Peyer's patch (tissue), 4 donors: Measurements from ENCODE around the gene ZNF205. TPM values are rescaled to one million over a fixed set of nuclear protein-coding genes. Genes with fewer than 3 reads are reported as not detected.

ENCODE experiments used
- DNase-seq, 3 donors: peaks; one replicate each; pipeline ENCODE4 v3.0.0-alpha.2; 2017 to 2019
- H3K27ac ChIP-seq, 4 donors: fragments of 200-600 bp; sonication (generic); one replicate each; pipeline ENCODE4 v1.5.1; 2016 to 2019
- H3K27me3 ChIP-seq, 2 donors: fragments of 200-600 bp; sonication (generic); one replicate each; pipeline ENCODE4 v1.5.1; 2019
- H3K36me3 ChIP-seq, 3 donors: fragments of 200-600 bp; sonication (generic); one replicate each; pipeline ENCODE4 v1.5.1; 2016 to 2019
- H3K4me1 ChIP-seq, 4 donors: fragments of 200-600 bp; sonication (generic); one replicate each; pipeline ENCODE4 v1.5.1; 2016 to 2019
- H3K4me3 ChIP-seq, 4 donors: fragments of 200-600 bp; sonication (generic); 1 replicate in 3 of 4; 2 replicates in 1 of 4; pipeline ENCODE4 v1.5.1; 2016 to 2019; ENCODE audit warnings: mild to moderate bottlenecking in 1 of 4
- H3K9me3 ChIP-seq, 4 donors: fragments of 200-600 bp; sonication (generic); one replicate each; pipeline ENCODE4 v1.5.1; 2016 to 2019; ENCODE audit warnings: mild to moderate bottlenecking in 1 of 4
- POLR2A ChIP-seq, 2 donors: fragments of 450-650 bp; IDR thresholded peaks; one replicate each; pipeline ENCODE4 v1.5.1; 2017; ENCODE audit warnings: antibody characterized with exemption in 2 of 2, mild to moderate bottlenecking in 2 of 2, moderate library complexity in 2 of 2
- total RNA-seq, 4 donors: library from RNA; depleted of rRNA; stranded (reverse); fragments of >200 nt; gene quantifications; one replicate each; pipeline ENCODE4 v1.1.0, GENCODE V29; 2016
- TF ChIP-seq, protein P1 (sequence below), 6 experiments: fragments of 450-650 bp in 4 of 6; fragments of 200-600 bp in 2 of 6; sonication (generic) in 1 of 6; IDR thresholded peaks; one replicate each; pipeline ENCODE4 v1.5.1; 2017 to 2019; ENCODE audit warnings: antibody characterized with exemption in 6 of 6, mild to moderate bottlenecking in 3 of 6, moderate library complexity in 1 of 6

ZNF205 gene
- total RNA-seq, 4 donors from 2014 or later, result 5.0 to 24.6 (median 16.2) TPM

DNA sequence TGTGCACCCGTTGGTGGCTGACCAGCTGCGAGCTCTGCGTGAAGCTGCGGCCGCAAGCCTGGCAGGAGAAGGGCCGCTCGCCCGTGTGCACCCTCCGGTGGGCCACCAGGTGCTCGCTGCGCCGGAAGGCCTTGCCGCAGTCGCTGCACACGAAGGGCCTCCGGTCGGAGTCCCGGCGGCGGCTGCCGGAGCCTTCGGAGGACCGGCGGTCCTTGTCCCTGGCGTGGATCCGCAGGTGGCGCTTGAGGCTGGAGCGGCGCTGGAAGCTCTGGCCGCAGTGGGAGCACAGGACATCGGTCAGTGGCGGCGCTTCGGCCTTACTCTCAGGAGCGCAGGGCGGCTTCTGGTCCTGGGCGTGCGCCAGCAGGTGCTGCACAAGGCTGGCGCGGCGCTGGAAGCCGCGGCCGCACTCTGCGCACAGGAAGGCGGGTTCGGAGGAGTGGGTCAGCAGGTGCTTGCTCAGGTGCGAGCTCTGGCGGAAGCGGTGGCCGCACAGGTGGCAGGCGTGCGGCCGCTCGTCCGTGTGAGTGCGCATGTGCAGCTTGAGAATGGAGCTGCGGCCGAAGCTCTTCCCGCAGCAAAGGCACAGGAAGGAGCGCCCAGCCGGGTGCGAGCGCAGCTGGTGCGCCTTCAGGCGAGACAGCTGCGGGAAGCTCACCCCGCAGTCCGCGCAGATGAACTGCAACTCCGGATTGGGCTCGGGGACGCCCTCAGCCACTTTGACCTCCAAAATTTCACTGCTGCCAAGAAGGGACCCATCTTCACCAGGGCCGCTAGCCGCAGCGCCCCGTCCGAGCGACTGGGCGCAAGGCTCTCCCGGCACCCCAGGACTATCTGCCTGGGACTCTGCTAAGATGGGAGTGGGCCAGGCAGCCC is 22.4 kb upstream of the ZNF205 start:
- Histone ChIP-seq H3K4me3 (no peak overlapping the region), H3K27ac (no peak overlapping the region), H3K27me3 (no peaks in the 10 kb centered on the region), H3K4me1 (peaks cover 0 to 16% (median 2%) of the 10 kb centered on the region in 4 donors), H3K36me3 (no peaks in the 10 kb centered on the region), H3K9me3 (no peaks in the 10 kb centered on the region)
- DNase-seq, result no peak
- TF ChIP-seq, protein P1, sequence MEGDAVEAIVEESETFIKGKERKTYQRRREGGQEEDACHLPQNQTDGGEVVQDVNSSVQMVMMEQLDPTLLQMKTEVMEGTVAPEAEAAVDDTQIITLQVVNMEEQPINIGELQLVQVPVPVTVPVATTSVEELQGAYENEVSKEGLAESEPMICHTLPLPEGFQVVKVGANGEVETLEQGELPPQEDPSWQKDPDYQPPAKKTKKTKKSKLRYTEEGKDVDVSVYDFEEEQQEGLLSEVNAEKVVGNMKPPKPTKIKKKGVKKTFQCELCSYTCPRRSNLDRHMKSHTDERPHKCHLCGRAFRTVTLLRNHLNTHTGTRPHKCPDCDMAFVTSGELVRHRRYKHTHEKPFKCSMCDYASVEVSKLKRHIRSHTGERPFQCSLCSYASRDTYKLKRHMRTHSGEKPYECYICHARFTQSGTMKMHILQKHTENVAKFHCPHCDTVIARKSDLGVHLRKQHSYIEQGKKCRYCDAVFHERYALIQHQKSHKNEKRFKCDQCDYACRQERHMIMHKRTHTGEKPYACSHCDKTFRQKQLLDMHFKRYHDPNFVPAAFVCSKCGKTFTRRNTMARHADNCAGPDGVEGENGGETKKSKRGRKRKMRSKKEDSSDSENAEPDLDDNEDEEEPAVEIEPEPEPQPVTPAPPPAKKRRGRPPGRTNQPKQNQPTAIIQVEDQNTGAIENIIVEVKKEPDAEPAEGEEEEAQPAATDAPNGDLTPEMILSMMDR (IDR thresholded peaks at IDR 0.05), result no peak
- TF ChIP-seq POLR2A (IDR thresholded peaks at IDR 0.05), result no peak

DNA sequence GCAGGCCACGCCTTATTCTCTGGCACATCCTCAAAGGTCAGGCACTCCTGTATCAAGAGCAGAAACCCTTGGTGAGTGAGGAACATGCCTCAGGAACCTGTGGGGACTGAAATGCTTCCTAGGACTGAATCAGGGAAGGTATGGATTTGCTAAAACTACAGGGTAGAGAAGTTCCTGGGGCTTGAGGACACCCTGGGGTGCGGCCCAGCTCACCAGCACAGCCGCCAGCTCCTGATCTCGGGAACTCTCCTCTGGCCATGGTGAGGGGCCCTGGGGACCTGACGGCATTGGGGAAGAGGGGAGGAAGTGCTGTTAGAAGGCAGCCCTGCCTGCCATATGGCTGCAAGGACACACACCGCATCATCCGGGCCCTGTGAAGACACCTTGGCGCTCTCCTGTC is 20.8 kb upstream of the ZNF205 start:
- no peak for DNase-seq
- Histone ChIP-seq H3K36me3 (no peaks in the 10 kb centered on the region), H3K27ac (no peak overlapping the region)

DNA sequence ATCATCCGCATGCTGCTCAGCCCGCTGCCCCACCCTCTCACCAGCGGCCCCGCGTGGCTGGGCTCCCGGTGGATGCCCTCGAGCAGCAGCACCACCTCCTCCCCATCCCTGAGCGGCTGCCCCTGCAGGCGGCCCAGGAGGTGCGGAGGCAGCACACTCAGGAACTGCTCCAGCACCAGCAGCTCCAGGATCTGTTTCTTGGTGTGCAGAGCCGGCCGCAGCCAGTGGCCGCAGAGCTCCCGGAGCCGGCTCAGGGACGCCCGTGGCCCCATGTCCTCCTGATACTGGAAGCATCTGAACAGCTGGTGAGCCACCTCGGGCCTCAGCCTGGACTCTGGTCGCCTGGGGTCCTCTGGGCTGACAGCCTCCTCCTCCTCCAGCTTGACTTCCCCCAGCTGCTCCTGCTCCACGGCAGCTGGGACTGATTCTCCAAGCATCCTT is 19.9 kb upstream of the ZNF205 start:
- no peaks in the 10 kb centered on the region for H3K9me3 ChIP-seq
- TF ChIP-seq, protein P1 (IDR thresholded peaks at IDR 0.05), result no peak
- no peak for TF ChIP-seq POLR2A (IDR thresholded peaks at IDR 0.05)
- no peaks in the 10 kb centered on the region for H3K36me3 ChIP-seq

More for the DNA sequence above, 20.8 kb upstream of the ZNF205 start:
- peaks cover 0 to 12% (median 0%) of the 10 kb centered on the region in 4 donors for H3K4me1 ChIP-seq
- TF ChIP-seq, protein P1 (IDR thresholded peaks at IDR 0.05), result no peak
- no peak for TF ChIP-seq POLR2A (IDR thresholded peaks at IDR 0.05)
- no peaks in the 10 kb centered on the region for H3K27me3 ChIP-seq
- H3K4me3 ChIP-seq, result no peak overlapping the region
- no peaks in the 10 kb centered on the region for H3K9me3 ChIP-seq

DNA sequence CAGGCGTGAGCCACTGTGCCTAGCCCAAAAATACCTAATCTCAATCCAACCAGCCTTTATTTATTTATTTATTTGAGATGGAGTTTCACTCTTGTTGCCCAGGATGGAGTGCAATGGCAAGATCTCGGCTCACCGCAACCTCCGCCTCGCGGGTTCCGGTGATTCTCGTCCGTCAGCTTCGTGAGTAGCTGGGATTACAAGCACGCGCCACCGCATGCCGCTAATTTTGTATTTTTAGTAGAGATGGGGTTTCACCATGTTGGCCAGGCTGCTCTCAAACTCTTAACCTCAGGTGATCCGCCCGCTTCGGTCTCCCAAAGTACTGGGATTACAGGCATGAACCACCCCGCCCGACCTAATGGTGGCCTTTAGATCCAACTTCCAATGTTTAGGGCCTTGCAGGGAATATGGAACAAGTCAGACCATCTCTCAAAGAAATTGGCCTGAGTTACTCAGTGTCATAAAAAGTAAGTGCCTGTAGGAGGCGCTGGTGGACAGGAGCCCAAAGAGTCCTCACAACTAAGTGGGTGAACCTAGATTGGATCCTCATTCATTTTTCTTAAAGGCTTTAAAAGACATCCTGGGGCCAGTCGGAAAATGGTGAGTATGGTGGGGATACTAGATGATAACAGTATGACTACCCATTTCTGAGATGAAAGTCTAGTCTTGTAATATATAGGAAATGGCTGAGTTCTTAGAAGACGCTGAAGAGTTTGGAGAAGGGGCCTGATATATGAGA is 17.9 kb upstream of the ZNF205 start:
- no peak overlapping the region for H3K4me3 ChIP-seq
- H3K9me3 ChIP-seq, result no peaks in the 10 kb centered on the region
- peak in 2 of 3 donors; percentile 39 to 80 for DNase-seq
- no peaks in the 10 kb centered on the region for H3K27me3 ChIP-seq
- no peaks in the 10 kb centered on the region for H3K36me3 ChIP-seq
- no peak overlapping the region for H3K27ac ChIP-seq
- TF ChIP-seq POLR2A (IDR thresholded peaks at IDR 0.05), result no peak
- TF ChIP-seq, protein P1 (IDR thresholded peaks at IDR 0.05), result peak; percentile 43 to 79 (median 64)
- H3K4me1 ChIP-seq, result no peaks in the 10 kb centered on the region

More for the DNA sequence above, 19.9 kb upstream of the ZNF205 start:
- Histone ChIP-seq H3K4me1 (peaks cover 0 to 4% (median 0%) of the 10 kb centered on the region in 4 donors), H3K27me3 (no peaks in the 10 kb centered on the region), H3K27ac (no peak overlapping the region), H3K4me3 (no peak overlapping the region)
- no peak for DNase-seq

DNA sequence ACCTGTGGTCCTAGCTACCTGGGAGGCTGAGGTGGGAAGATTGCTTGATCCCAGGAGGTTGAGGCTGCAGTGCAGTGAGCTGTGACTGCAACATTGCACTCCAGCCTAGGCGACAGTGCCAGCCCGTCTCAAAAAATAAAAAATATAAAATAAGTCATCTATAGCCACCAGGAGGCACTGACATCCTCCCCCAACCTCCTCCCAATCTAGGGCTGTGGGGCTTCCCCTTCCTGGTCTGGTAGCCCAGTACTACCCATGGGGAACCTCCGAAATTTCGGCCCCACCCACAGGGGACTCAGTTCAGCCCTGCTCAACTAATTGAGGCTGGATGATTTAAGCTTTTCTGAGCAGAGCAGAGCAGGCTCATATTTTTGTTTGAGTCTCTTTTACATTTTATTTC is 16.5 kb upstream of the ZNF205 start:
- no peaks in the 10 kb centered on the region for H3K36me3 ChIP-seq
- DNase-seq, result peak in 2 of 3 donors; percentile 76 to 82
- no peaks in the 10 kb centered on the region for H3K27me3 ChIP-seq
- no peak overlapping the region for H3K4me3 ChIP-seq
- peak overlapping the region in 1 of 4 donors; percentile 17 for H3K27ac ChIP-seq
- H3K4me1 ChIP-seq, result peaks cover 0 to 10% (median 3%) of the 10 kb centered on the region in 4 donors
- H3K9me3 ChIP-seq, result no peaks in the 10 kb centered on the region
- TF ChIP-seq, protein P1 (IDR thresholded peaks at IDR 0.05), result peak; percentile 23 to 42 (median 33)
- TF ChIP-seq POLR2A (IDR thresholded peaks at IDR 0.05), result no peak
